K562 (cell line): ENCODE measurements around the gene PRC1. TPM values are rescaled to one million over a fixed set of nuclear protein-coding genes. Genes with fewer than 3 reads are reported as not detected.

Experiments used
- ARID3A ChIP-seq: IDR thresholded peaks from 2 replicates; pipeline ENCODE4 v1.6.1; 2012; ENCODE audit warnings: low read depth, low read length, improper control_type of control experiment, borderline replicate concordance
- ELF4 ChIP-seq: fragments of 450-650 bp; formaldehyde crosslinking; IDR thresholded peaks from 2 replicates; pipeline ENCODE4 v1.4.0; 2022; ENCODE audit warnings: missing genetic modification characterization
- ERF ChIP-seq: fragments of 450-650 bp; formaldehyde crosslinking; IDR thresholded peaks from 2 replicates; pipeline ENCODE4 v1.4.0; 2020; ENCODE audit warnings: mild to moderate bottlenecking, mixed read lengths
- ETV6 ChIP-seq, 3 experiments: fragments of 150-350 bp in 1 of 3; sonication (generic) in 1 of 3; formaldehyde crosslinking in 1 of 3; IDR thresholded peaks; 2 replicates each; pipeline versions ENCODE4 v1.6.1 to v1.8.0; 2014 to 2022; ENCODE audit warnings: borderline replicate concordance in 2 of 3, low read depth in 2 of 3, antibody characterized with exemption in 1 of 3, low read length in 1 of 3, mild to moderate bottlenecking in 1 of 3, missing genetic modification reagents in 1 of 3
- HIVEP1 ChIP-seq: fragments of 250-450 bp; sonication (Bioruptor Pico); IDR thresholded peaks from 2 replicates; pipeline ENCODE4 v1.4.0; 2020; ENCODE audit warnings: mild to moderate bottlenecking
- HNRNPK ChIP-seq: fragments of 200-400 bp; formaldehyde crosslinking; IDR thresholded peaks from one replicate; pipeline ENCODE4 v1.6.1; 2018; ENCODE audit warnings: mild to moderate bottlenecking, low read depth, low read length; ENCODE audit not compliant: poor library complexity, severe bottlenecking
- MAX ChIP-seq: sonication (generic); formaldehyde crosslinking; IDR thresholded peaks from 2 replicates; pipeline ENCODE4 v1.9.0; 2022; ENCODE audit warnings: mild to moderate bottlenecking, missing genetic modification reagents
- MCM7 ChIP-seq, 2 experiments: fragments of 450-650 bp; IDR thresholded peaks; 2 replicates each; pipeline ENCODE4 v1.6.1; 2016 to 2018
- MEF2D ChIP-seq: conservative IDR thresholded peaks from 2 replicates; pipeline ENCODE4 v1.6.1; 2016; ENCODE audit warnings: low read depth, missing genetic modification characterization, missing compliant biosample characterization
- NFE2L1 ChIP-seq: fragments of 450-650 bp; IDR thresholded peaks from 2 replicates; pipeline ENCODE4 v1.6.1; 2016; ENCODE audit warnings: missing genetic modification characterization, low read depth, mild to moderate bottlenecking, missing compliant biosample characterization, moderate library complexity, borderline replicate concordance
- NR3C1 ChIP-seq: sonication (generic); formaldehyde crosslinking; IDR thresholded peaks from 2 replicates; pipeline ENCODE4 v1.8.1; 2022; ENCODE audit warnings: missing genetic modification reagents
- RERE ChIP-seq: sonication (generic); formaldehyde crosslinking; IDR thresholded peaks from 2 replicates; pipeline ENCODE4 v1.8.0; 2023; ENCODE audit warnings: missing genetic modification reagents, mild to moderate bottlenecking, borderline replicate concordance
- TEAD1 ChIP-seq, 2 experiments: fragments of 450-650 bp in 1 of 2; sonication (generic) in 1 of 2; formaldehyde crosslinking; IDR thresholded peaks; 2 replicates each; pipeline versions ENCODE4 v1.4.0 to v1.8.0; 2020 to 2022; ENCODE audit warnings: mild to moderate bottlenecking in 2 of 2, missing genetic modification reagents in 1 of 2
- TFAP4 ChIP-seq: sonication (generic); formaldehyde crosslinking; IDR thresholded peaks from 2 replicates; pipeline ENCODE4 v1.8.0; 2022; ENCODE audit warnings: missing genetic modification reagents, mild to moderate bottlenecking, moderate library complexity, borderline replicate concordance
- TRIM28 ChIP-seq: fragments of 450-650 bp; IDR thresholded peaks from 2 replicates; pipeline ENCODE4 v1.6.1; 2017
- ZNF165 ChIP-seq: fragments of 250-450 bp; sonication (Bioruptor Pico); IDR thresholded peaks from 2 replicates; pipeline ENCODE4 v1.4.0; 2020; ENCODE audit warnings: borderline replicate concordance
- ZNF431 ChIP-seq: sonication (generic); formaldehyde crosslinking; IDR thresholded peaks from 2 replicates; pipeline ENCODE4 v1.8.0; 2022; ENCODE audit warnings: mild to moderate bottlenecking, missing genetic modification reagents
- ZNF644 ChIP-seq: fragments of 200-800 bp; sonication (Bioruptor generic); IDR thresholded peaks from 2 replicates; pipeline ENCODE4 v1.6.1; 2016; ENCODE audit warnings: low read depth, missing genetic modification characterization, missing compliant biosample characterization
- polyA plus RNA-seq, 8 experiments: library from polyadenylated mRNA; depleted of rRNA in 4 of 8; stranded (reverse) in 5 of 8; unstranded in 3 of 8; fragments of >200 nt; fragmentation: Nextera tagmentation in 2 of 8; fragmentation: Illumina TruSeq in 1 of 8; extraction: Ambion mirVana in 2 of 8; extraction: Trizol in 1 of 8; gene quantifications; 2 replicates each; pipeline versions ENCODE4 v1.2.1 to v1.2.3, GENCODE V29; 2011 to 2014; ENCODE audit warnings: inconsistent platforms in 1 of 8, missing spikeins in 1 of 8
- total RNA-seq, 7 experiments: library from RNA; depleted of rRNA in 6 of 7; stranded (reverse); fragments of >200 nt in 6 of 7; fragmentation: Illumina TruSeq in 2 of 7; extraction: Trizol in 2 of 7; gene quantifications; 2 replicates each; pipeline versions ENCODE4 v1.2.1 to v1.2.3, GENCODE V29; 2011 to 2021; ENCODE audit warnings: low replicate concordance in 1 of 7

PRC1 gene
- total and polyA plus RNA-seq, 9 of the 15 experiments (the other 6 are each of a cell fraction or from before 2014, with no cell fraction given), result 156 to 391 (median 240) TPM

DNA sequence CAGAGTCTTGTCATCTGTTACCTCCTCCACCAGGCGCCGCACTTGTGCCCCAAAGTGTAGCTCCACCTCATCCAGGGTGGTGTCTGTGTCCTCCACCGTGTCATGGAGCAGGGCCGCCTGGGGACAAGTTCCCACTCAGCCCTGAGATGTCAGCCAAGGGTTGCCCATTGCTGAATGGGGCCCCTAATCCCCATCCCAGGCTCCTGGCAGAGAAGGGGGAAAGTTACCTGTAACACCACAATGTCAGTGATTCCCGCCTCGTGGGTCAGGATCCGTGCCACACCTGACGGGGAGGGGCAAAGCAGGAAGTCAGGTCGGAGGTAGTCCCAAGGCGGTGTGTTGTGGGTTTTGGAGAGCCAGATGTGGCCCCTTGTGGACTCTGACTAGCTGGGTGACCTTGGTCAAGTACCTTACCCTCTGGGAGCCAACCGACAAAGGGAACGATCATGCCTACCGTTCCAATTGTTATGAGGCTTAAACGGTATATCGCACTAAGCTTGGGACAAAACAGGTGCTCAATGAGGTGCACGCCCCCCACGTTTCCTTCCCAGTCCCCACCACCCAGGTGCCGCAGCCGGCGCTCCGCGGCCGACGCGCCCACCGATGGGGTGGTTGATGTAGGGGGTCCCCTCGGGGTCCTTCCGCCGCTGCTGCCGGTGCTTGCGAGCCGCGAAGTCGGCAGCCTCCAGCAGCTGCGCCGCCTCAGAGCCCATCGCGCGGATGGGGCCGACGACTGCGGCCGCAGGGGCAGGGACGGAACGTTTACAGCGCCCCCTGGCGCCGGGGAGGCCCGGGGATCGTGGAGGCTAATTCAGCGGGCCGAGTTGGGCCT lies 62.3 kb downstream of the PRC1 start, which contains the start of gene HDDC3 (continued):
- TF ChIP-seq RERE (CRISPR knock-in tag) (peak; percentile 73; the same call in 1 of the 2 replicates), TEAD1 (CRISPR knock-in tag; IDR thresholded peaks at IDR 0.05) (peak; percentile 4 to 70; a peak in 2 of 4 replicates), ELF4 (CRISPR knock-in tag) (peak; percentile 83), TRIM28 (peak; percentile 54; the same call in 1 of the 2 replicates), ARID3A (no peak), ETV6 (IDR thresholded peaks at IDR 0.05; ENCODE audit: borderline replicate concordance in 1 of 2, low read depth in 2 of 2, low read length in 1 of 2) (no peak; a peak in 1 of 4 replicates), ETV6 (CRISPR knock-in tag; IDR thresholded peaks at IDR 0.05; ENCODE audit: borderline replicate concordance) (no peak), ZNF165 (CRISPR knock-in tag) (0 out of 2 replicates have a peak, but pooled peaks have one; percentile 7), TFAP4 (CRISPR knock-in tag) (peak; percentile 87), NR3C1 (CRISPR knock-in tag) (no peak), MAX (peak; percentile 55; the same call in 1 of the 2 replicates), ZNF644 (tag) (no peak), HNRNPK (no peak), MEF2D (no peak), MCM7 (IDR thresholded peaks at IDR 0.05) (no peak), NFE2L1 (no peak), ERF (CRISPR knock-in tag) (peak; percentile 4), ZNF431 (CRISPR knock-in tag) (0 out of 2 replicates have a peak, but pooled peaks have one; percentile 2), HIVEP1 (CRISPR knock-in tag) (no peak)
